ENCODE measurements around the gene TFR2.
A peak's percentile ranks its signal among the peaks of the same experiment; 100 is the strongest.

Gene TFR2

DNA sequence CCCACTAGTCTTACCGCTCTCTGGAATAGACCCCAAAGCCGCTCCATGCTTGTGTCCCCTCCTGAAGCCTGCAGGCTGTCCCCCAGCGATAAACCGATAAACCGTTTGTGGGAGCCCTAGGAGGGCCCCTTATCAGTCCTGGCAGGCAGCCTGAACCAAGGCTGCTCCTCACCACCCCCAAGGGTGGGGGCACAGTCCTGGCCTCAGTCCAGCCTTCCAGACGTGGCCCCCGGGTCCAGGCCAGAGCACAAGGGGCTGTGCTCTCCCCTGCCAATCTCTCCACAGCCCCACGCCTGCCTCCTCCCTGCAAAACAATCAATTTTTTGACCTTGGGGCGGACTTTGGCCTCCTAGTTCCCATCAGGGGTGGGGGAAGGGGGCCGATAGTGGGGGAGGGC is at the start of gene TFR2:
Gene TFR2 (minus strand): TSS at position 90 of the 397 bp plus-strand sequence. CDS start 43 bp downstream, at position 47.
- no peak for DNase-seq

- DNase-seq, result peak; percentile 54
Measured at GRCh38 chr7:100689230-100690135, 48.1 kb upstream of the TFR2 start.

GRCh38 chr7:100688326-100688860 is 47.0 kb upstream of the TFR2 start:
- no peak for DNase-seq

DNA sequence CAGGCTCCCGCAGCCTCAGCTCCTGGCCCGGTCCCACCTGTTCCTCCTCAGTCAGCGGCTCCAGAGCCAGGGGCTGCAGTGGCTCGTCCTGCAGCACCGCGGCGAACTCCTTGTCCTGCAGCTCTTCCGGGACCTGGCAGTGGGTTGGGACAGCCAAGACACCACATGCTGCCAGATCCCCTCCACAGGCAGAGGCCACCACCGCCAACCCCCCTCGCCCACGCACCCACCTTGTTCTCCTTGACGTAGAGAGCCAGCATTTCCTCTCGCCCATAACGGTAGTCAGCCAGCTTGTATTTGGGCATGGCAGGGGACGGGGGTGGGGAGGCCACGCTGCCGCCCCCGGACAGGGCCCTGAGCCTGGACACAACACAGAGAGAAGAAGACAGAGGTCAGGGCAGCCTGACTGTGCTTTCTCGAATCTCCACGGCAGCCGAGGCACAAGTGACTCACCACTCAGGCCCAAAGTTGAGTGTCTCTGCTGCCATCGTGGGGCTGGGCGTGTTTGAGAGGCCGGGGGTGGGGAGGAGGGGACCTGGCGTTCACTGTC is 46.5 kb upstream of the TFR2 start:
- peak; percentile 56 for DNase-seq

DNA sequence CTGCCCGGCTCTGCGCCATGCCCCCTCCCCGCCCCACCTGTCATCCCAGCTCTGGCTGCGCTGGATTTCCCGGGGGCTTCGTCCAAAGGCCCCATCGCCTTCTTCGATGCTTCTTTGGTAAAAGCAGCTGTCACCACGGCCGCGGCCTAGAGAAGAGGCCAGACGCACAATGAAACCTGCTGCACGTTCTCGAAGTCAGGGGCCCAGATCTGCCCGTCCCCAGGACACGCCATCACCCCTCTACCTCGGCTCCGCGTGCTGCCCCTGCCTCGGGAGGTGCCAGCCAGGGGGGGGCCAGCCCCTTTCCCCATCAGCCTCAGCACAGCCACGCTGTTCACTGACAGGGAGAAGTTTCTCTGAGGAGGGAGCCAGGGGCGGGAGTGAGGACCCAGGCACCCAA is 45.9 kb upstream of the TFR2 start:
- DNase-seq, result no peak

GRCh38 chr7:100686822-100687211 is 45.5 kb upstream of the TFR2 start:
- no peak for DNase-seq

DNA sequence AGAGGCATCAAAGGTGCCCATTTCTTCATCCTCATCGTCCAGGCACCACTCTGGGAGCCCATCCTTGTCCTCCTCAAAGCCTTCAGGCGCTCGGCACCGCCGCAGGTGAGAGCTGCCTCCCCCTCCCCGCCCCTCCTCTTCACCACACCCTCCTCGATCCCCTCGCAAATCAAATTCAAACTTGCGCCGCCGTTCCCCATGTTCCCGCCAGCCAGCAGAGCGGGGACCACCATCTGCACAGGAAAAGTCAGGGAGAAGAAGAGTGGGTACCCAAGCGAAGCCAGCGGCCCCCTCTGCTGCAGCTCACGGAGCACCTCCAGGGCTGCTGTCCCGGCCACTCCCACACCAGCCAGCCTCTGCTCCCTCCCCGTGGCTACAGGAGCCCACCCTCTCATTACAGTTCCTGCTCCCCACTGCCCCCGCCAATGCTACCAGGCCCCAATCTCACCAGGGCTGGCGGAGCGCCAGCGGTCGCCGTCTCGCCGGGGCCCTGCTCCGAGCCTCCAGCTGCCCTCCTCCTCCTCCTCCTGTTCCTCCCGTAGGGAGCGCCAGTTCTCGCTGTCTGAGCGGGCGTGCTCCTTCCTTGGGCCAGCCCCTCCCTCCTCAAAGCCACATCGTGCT is 45.0 kb upstream of the TFR2 start:
- no peak for DNase-seq

DNA sequence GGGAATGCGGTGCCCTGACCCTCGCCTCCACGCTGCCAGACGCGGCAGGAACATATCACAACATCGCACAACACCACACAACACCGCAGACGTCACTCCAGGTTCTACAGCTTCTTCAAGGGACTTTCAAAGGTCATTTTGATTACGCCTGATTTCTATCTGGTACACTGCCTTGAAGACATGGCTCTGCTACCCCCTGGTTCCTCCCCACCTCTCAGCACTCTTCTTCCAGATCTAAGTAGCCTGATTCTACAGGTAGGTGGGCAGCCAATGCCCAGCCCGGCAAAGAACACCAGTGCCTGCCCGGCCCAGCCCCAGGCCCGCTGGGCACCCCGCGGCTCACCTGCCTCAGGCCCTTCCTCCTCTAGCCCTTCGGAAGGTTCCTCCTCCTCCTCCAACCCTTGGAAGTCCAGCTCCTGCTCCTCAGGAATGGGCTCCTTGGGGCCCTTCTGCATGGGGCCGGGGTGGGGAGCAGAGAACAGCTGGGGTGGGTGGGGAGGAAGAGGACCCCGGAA is 44.3 kb upstream of the TFR2 start:
- no peak for DNase-seq

DNA sequence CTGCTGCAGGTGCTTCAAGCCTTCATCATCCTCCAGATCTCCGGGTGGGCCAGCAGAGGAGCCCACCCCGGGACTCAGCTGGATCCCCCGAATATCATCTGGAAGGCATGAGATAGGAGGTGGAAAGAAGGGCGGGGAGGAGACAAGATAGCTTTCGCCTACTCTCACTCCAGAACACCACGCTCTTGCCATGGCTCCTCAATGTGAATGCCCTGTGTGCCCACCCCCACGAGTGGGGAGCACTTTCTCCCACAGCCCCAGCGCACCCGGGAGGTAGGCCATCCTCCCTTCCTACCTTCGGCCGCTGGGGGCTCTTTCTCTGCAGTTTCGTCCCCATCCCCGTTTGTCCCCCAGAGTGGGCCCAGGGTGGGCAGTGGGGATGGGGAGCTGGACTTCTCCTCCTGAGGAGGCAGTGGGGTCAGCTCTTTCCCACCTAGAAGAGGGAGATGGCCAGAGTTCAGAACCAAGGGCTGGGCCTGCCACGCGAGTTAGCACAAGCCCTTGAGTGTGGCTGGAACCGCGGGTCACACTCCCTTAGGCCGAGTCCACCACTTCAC is 43.8 kb upstream of the TFR2 start:
- no peak for DNase-seq

GRCh38 chr7:100684534-100685042 is 43.2 kb upstream of the TFR2 start:
- DNase-seq, result peak; percentile 54

GRCh38 chr7:100683659-100684533 is 42.5 kb upstream of the TFR2 start:
- DNase-seq, result no peak

DNA sequence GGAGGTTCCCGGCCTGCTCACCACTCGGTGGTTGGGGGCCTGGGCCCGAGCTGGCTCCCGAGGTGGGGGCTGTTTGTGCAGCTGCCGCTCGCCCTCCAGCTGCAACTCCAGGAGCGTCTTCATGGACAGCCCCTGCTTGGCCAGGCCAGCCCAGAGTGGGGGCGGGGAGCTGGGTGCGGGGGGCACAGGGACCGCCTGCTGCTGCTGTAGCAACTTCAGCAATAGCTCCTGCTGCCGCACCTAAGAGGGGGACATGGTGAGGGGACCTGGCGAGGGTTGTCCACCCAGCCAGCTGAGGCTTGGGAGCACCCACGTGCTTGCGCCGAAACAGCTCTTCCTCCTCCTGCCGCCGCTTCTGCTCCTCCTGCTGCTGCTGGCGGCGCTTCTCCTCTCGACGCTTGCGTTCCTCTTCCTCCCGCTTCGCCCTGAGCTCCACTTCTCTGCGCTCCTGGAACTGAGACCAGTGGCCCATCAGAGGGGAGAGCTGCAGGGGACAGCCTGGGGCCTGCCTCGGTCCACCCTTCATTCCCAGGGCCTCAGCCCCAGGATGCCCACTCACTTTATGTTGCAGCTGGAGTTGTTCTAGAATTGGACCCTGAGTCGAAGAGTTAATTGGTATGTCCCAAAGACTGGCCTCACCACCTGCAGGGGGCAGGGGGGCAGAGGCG is 41.8 kb upstream of the TFR2 start:
- DNase-seq, result peak; percentile 57

DNA sequence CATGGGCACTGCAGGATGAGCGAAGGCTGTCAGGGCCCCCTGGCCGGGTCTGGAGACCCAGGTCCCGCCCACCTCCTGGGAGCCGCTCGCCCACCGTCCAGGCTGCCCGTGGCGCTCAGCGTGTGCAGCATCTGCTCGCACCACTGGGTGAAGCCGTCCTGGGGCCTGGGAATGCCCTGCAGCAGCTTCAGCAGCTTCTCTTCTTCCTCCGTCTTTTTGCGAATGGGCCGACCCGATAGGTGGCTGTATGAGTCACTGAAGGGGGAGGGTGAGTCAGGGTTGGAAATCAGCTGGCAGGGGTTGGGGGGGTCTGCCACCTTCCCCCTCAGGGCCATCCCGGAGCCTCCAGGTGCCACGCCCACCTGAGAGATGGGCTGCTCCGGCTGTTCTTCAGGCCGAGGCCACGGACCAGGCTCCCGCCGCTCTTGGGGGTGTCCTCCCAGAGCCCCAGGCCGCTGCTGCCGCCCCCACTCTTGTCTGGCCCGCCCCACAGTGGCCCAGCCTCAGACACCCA is 40.9 kb upstream of the TFR2 start:
- DNase-seq, result peak; percentile 66

DNA sequence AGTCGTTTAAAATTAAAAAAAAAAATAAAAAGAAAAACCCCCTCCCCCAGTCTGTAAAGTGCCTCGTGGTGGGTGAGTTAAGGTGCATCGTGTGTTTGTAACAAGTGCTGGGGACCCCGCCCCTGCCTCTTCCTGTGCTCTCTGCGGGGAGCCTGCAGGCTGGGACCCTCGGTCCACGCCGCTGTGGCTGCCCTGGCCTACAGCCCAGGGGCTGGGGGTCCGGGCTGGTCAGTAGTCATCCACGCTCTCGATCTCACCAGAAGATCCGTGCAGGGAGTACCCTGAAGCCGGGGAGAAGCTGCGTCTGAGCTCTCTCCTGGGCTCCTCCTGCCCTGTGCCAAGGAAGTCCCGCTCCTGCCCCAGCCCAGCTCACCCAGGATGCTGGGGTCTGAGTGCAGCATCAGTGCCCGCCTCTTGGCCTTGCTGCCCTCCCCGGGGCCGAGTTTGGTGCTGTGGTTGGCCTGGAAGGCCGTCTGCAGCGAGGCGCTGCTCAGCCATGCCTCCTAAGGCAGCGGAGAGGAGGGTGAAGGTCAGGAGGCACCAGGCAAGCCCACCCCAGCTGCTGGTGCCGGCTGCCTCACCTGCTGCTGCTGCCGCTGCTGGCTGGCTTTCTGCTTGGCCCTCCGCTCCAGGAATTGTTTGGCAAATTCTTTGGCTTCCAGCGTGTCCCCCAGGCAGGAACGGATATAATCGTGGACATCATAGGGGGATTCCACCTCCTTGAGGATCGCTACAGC is 40.3 kb upstream of the TFR2 start:
- no peak for DNase-seq

DNA sequence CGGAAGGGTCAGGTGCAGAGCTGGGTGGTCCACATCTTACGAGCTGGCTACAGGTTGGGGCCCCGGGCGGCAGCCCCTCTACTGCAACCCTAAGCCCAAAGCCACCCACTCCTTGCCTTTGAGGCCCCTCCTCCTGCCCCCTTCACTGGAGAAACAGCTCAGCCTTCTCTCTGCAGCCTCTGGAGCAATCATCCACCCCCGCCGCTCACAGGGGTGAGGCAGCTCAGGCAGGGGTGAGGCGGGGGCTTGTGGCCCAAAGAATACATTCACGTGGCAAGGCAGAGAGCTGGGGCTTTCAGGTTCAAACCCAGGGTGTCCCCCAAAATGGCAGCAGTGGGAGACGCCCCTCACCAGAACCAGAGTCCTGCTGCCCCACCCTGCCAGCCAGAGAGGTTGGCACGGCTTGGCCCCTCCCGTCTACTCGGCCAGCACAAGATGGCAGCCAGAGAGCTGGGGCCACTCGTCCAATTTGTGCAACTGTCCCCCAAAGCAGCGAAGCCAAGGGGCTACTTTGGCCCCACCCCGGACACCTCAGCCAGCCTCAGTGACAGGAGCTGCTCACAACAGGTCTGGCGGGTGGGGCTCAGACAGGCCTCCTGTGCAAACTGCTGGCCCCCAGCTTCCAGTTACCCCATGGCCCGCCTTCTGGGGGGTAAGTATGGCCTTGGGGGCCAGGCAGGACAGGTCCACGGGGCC is 39.4 kb upstream of the TFR2 start:
- DNase-seq, result peak; percentile 63

GRCh38 chr7:100679927-100680575 is 38.7 kb upstream of the TFR2 start:
- DNase-seq, result no peak

GRCh38 chr7:100679129-100679926 is 38.0 kb upstream of the TFR2 start:
- peak; percentile 57 for DNase-seq

DNA sequence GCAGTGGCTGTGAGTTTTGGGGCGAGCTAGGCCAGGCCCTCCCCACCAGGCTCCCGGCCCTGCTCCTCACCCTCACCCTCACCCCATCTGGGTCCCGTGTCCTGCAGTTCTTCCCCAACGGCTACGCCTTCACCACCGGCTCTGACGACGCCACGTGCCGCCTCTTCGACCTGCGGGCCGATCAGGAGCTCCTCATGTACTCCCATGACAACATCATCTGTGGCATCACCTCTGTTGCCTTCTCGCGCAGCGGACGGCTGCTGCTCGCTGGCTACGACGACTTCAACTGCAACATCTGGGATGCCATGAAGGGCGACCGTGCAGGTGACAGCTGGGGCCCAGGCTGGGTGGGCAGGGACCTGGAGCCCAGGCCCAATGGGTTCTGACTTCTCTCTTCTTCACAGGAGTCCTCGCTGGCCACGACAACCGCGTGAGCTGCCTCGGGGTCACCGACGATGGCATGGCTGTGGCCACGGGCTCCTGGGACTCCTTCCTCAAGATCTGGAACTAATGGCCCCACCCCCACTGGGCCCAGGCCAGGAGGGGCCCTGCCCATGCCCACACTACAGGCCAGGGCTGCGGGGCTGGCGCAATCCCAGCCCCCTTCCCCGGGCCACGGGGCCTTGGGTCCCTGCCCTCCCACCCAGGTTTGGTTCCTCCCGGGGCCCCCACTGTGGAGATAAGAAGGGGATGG is 37.1 kb upstream of the TFR2 start:
- DNase-seq, result peak; percentile 59

All from activated CD8-positive, alpha-beta memory T cell treated with anti-CD3 and anti-CD28 coated beads for 24 hours (primary cell).